ENCODE measurements around the gene PSMC2. TPM values are rescaled to one million over a fixed set of nuclear protein-coding genes. Genes with fewer than 3 reads are reported as not detected.

Gene PSMC2
- total RNA-seq, 1 donor from 2014 or later, result 111 TPM

- TF ChIP-seq CTCF (IDR thresholded peaks at IDR 0.05; ENCODE audit: partially characterized antibody, unreplicated experiment), result no peak
- Mint-ChIP-seq H3K27ac (ENCODE audit: unreplicated experiment) (no peak overlapping the region), H3K4me1 (ENCODE audit: low read depth, unreplicated experiment) (no peaks in the 10 kb centered on the region), H3K27me3 (ENCODE audit: unreplicated experiment) (peaks cover 1% of the 10 kb centered on the region), H3K9me3 (ENCODE audit: unreplicated experiment) (no peaks in the 10 kb centered on the region), H3K4me3 (ENCODE audit: unreplicated experiment) (no peak overlapping the region), H3K36me3 (ENCODE audit: unreplicated experiment) (no peaks in the 10 kb centered on the region)
- no peak for DNase-seq
Measured at GRCh38 chr7:103381280-103382031, 34.0 kb downstream of the PSMC2 start.

DNA sequence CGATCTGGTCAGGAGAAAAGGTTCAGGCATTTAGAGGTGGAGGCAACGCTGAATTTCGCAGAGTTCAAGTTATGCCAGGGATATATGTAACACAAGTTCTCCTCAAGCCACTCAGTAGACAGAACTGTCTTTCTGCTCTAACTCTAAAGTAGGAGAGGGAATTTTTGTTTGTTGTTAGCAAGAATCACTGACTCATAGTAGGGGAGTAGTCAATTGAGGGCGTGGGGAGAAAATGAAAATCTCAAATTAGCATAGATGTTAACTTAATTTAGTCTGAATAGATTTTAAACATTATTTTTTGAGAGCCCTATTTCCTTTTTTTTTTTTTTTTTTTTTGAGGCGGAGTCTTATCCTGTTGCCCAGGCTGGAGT, 34.6 kb downstream of the PSMC2 start:
- DNase-seq, result no peak
- TF ChIP-seq CTCF (IDR thresholded peaks at IDR 0.05; ENCODE audit: partially characterized antibody, unreplicated experiment), result no peak
- Mint-ChIP-seq H3K4me3 (ENCODE audit: unreplicated experiment) (no peak overlapping the region), H3K27ac (ENCODE audit: unreplicated experiment) (no peak overlapping the region), H3K36me3 (ENCODE audit: unreplicated experiment) (no peaks in the 10 kb centered on the region), H3K4me1 (ENCODE audit: low read depth, unreplicated experiment) (no peaks in the 10 kb centered on the region), H3K27me3 (ENCODE audit: unreplicated experiment) (peaks cover 1% of the 10 kb centered on the region), H3K9me3 (ENCODE audit: unreplicated experiment) (no peaks in the 10 kb centered on the region)

- Mint-ChIP-seq H3K36me3 (ENCODE audit: unreplicated experiment) (no peaks in the 10 kb centered on the region), H3K4me3 (ENCODE audit: unreplicated experiment) (no peak overlapping the region), H3K9me3 (ENCODE audit: unreplicated experiment) (no peaks in the 10 kb centered on the region), H3K27me3 (ENCODE audit: unreplicated experiment) (peaks cover 1% of the 10 kb centered on the region), H3K27ac (ENCODE audit: unreplicated experiment) (no peak overlapping the region), H3K4me1 (ENCODE audit: low read depth, unreplicated experiment) (no peaks in the 10 kb centered on the region)
- no peak for DNase-seq
- no peak for TF ChIP-seq CTCF (IDR thresholded peaks at IDR 0.05; ENCODE audit: partially characterized antibody, unreplicated experiment)
Measured at GRCh38 chr7:103387242-103387641, 39.8 kb downstream of the PSMC2 start.

DNA sequence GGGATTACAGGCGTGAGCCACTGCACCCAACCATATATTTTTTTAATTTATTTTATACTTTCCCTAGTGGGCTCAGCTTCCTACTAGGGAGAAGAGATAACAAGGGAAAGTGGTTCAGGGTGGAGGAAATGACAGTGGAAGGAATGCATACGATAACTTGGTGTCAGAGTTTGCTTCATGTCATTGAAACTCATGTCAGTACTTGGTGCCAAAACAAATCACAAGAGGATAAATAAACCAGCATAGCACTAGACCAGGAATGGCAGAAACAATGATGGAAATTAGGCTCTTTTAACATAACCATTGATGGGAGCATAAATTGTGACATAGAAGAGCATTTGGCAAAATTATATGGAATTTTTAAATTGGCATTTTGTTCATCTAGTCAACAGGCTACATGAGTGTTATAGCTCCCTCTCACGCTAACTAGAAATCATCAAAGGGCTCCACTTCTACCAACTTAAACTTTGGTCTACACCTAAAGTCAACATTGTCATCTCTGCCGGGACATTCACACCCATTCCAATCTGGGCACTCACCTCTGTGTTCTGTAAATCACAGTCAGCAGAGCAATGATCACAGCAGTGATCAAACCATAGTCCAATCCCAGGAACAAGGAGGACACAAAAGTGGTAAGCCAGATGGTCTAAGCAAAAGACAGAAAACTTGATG, 41.2 kb downstream of the PSMC2 start:
- DNase-seq, result no peak
- Mint-ChIP-seq H3K9me3 (ENCODE audit: unreplicated experiment) (no peaks in the 10 kb centered on the region), H3K4me3 (ENCODE audit: unreplicated experiment) (no peak overlapping the region), H3K4me1 (ENCODE audit: low read depth, unreplicated experiment) (no peaks in the 10 kb centered on the region), H3K27me3 (ENCODE audit: unreplicated experiment) (no peaks in the 10 kb centered on the region), H3K36me3 (ENCODE audit: unreplicated experiment) (no peaks in the 10 kb centered on the region), H3K27ac (ENCODE audit: unreplicated experiment) (no peak overlapping the region)
- TF ChIP-seq CTCF (IDR thresholded peaks at IDR 0.05; ENCODE audit: partially characterized antibody, unreplicated experiment), result no peak

DNA sequence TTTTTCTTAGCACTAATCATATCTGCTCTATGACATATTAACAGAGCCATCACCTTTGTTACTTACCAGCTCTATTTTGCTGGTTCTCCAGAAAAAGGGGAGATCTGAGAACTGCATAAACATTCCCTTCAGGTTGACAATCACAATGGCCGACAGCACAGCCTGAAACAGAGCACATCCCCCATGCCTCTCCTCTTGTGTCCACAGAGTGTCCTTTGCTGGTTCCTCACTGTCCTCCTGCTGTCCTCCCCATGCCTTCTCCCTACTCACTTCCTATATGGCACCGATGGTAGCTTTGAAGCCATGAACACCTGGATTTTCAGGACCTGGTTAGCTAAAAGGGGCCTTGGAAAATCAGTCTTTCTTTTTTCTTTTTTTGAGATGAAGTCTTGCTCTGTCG, 41.8 kb downstream of the PSMC2 start:
- no peak overlapping the region for H3K27ac Mint-ChIP-seq (ENCODE audit: unreplicated experiment)
- no peak for TF ChIP-seq CTCF (IDR thresholded peaks at IDR 0.05; ENCODE audit: partially characterized antibody, unreplicated experiment)

More for the DNA sequence above, 41.8 kb downstream of the PSMC2 start:
- Mint-ChIP-seq H3K4me1 (ENCODE audit: low read depth, unreplicated experiment) (no peaks in the 10 kb centered on the region), H3K9me3 (ENCODE audit: unreplicated experiment) (no peaks in the 10 kb centered on the region), H3K36me3 (ENCODE audit: unreplicated experiment) (no peaks in the 10 kb centered on the region), H3K4me3 (ENCODE audit: unreplicated experiment) (no peak overlapping the region), H3K27me3 (ENCODE audit: unreplicated experiment) (no peaks in the 10 kb centered on the region)
- no peak for DNase-seq
